GM21528 (cell line): ENCODE results near the gene FNIP1.
"Not testable (repeated sequence)": the region's sequence is repeated elsewhere in the genome, so short reads cannot be mapped to it uniquely, and the experiment has no call there.

Experiments used
- ATAC-seq: cut with Tn5 transposase; IDR thresholded peaks from one replicate; pipeline ENCODE4 v1.9.1; 2021; ENCODE audit warnings: mild to moderate bottlenecking, moderate library complexity; ENCODE audit not compliant: unreplicated experiment, low FRiP score

Gene FNIP1

DNA sequence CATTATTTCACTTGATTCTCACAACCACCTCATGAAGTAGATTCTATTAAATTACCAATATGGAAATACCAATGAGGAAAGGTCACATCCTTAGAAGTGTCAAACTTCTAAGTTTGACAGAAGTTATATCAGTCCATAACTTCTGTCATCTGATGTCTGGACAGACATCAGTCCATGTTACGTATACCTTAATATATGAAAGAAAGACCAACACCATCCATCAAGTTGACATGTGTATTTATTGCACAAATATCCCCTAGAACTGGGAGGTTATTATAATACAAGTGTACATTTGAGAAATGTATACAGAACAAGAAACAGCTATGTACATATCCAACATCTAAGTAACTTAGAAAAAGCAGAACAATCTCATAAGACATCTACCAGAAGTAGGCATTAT lies 155.3 kb downstream of the FNIP1 start:
- no peak for ATAC-seq

DNA sequence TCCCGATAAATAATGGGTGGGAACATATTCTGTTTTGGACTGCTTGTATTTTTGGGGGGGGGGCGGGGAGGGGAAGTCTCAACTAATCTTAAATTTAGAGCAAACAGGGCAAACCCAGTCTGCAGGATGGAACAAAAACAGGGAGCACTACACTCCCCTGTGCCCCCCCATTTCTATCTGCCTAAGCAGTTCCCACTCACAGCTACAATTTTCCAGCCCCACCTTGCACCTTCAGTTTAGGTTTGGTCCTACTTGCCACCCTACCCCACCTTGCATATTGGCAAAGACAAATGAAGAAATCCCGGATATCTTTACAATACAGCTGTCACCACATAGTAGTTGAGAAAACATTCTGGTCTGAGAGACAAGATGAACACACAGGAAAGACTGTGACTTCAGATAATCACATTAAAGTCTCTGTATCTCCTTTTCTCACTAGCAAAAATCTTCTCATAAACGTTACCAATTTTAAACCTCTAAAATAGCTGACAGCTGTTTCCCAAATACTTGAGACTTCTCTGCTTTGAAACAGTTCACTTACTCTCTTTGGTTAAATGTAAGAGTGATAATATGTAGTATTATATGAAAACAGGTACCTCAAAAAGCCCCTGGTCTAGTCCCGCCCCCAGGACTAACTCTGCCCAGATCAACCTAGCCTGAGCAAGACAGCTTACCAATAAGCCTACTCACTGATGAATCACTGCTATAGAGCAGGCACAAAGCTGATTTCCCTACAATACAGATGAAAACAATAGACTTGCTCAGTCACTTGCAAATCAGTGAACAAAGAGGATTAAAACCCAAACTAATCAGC lies 156.6 kb downstream of the FNIP1 start:
- ATAC-seq: no peak

DNA sequence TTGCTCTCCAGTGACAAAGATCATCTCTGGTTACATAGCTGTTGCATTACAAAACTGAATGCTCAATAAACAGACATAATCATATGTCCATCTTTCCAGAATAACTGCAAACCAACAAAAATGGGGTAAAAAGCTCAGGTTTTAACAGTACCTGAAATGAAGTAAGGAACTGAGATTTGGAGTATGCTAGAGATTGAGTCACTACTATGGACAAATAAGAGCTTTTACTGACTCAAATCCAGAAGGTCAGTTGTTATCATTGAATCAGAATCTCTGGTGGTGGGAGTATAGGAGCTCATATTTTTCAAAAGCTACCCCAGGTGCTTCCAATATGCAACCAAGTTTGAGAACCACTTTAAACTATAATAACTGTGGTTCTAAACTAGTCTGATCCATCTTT lies 157.7 kb downstream of the FNIP1 start:
- no peak for ATAC-seq

DNA sequence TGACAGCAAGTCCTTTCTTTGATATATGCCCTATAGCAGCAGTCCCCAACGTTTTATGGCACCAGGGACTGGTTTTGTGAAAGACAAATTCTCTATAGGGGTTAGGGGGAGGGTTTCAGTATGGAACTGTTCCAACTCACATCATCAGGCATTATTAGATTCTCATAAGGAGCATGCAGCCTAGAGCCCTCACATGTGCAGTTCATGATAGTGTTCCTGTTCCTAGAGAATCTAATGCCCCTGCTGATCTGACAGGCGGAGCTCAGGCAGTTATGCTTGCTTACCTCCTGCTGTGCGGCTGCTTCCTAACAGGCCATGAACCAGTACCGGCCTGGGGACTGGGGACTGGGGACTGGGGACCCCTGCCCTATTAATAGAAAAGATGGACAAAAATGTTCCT lies 159.1 kb downstream of the FNIP1 start:
- ATAC-seq: no peak

DNA sequence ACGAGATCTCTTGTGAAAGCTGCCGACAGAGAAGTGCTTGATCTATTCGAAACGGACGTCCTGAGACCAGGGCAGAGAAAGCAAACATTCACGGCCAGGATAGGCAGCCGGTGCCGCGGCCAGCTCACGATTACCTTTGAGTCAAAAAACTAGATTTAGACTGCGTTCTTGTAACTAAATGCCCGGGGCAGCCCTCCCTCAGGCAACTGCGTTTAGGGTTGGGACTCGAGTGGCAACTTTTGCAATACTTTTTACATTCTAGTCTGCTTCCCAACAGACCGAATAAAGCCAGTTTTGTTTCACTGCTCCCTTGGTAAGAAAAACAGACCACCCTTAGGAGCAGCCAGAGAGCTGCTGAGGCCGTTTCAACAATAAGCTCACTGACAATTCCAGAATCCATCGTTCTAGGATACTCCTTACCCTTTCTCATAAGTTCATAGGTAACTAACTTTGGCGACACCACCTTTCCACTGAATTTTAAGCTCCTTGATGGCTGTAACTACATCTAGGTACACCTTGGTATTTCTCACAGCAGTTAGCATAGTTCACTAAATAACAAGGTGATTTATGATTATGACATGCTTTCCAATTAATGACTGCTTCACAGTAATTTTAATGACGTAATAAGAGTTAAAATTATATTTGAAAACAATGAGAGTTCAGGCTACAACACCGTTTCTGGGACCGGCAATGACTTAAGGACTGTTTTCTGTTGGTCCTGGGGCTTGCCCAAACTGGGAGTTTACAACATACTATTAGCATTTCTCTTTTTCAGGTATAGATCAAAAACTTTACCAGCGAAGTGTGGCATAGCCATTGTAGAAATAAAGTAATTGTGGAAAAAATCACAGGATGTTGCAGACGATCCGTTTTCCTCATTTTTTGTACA lies 160.9 kb downstream of the FNIP1 start:
- ATAC-seq: no peak

DNA sequence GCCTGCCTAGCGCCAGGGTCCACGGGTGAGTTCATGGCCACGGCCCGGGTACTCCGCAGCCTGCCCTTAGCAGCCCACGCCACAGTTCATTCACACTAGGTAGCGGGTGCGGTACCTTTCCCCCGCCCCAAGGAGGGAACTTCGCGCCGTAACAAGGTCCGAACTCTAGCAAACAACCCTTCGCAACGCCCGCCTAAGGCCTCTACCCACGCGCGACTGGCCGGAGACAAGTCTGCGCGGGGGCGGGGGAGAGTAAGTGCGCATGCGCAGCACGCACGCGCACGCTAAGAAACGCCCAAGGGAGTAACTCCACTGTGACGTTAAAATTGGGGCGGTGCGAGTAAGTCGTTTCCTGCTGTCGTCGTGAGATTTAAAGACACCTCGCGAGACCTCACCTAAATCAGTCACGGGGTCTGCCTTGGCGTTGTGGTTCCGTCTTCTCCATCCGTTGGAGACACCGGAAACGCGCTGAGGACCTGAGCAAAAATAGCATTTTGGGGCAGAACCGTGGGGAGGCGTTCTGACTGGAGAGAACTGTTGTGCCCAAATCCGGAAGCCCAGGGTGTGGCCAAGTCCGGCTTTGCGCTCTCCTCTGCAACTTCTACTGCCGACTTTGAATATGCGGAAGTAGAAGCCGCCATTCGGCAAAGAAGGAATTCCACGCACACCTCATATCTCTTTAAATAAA lies 161.7 kb downstream of the FNIP1 start, which contains the start of gene RAPGEF6:
Gene RAPGEF6 (minus strand): TSS at position 234 of the 688 bp plus-strand sequence. CDS start 199 bp downstream, at position 35.
- ATAC-seq: peak; percentile 92

DNA sequence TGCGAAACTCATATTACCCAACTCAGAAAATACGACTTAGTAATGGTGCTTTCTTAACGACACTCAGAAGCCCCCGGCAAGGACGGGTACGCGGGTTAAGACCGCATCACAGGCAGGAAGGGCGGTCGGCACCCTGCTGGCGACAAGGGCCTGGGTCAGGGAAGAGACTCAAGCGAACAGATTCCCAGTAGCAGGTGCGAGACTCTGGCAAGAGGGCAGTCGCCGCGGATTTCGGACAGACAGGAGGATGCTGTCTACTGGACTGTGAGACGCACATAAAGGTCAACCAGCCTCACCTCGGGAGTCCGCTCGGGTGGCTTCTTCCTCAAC lies 162.2 kb downstream of the FNIP1 start:
- ATAC-seq: peak; percentile 23

DNA sequence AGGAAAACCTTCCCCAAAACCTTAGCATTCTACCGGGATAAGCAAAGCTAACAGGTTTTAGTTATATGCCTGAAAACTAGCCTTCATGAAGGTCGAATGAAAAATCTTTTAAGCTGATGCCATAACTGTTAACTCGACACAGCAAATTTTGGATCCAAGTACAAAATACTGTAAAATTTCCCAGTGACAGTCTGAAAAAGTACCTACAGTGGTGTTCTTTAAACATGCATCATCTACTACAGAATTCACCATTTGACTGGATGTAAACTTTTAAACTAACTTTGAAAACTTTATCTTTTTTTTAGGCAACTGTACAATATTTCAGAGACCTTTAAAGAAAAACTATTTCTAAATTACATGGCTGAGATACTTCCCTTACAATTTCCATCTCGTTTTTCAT lies 162.6 kb downstream of the FNIP1 start:
- ATAC-seq: no peak

DNA sequence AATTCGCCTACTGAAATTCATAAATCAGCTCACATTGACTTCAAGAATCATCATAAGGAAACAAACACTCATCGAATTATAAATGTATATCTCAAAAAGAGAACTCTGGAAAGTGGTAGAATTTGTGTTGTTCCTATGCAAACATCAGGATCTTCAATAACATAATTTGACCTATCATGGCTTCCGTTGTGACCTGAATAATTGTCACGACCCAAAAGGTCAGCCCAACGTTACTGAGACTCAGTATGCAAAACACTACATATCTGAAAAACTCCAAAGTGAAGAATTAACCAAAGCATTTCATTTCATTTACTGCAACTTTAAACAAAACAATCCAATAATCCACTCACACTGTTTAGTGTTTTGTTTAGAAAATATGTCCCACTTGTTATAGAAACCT lies 163.0 kb downstream of the FNIP1 start:
- no peak for ATAC-seq

DNA sequence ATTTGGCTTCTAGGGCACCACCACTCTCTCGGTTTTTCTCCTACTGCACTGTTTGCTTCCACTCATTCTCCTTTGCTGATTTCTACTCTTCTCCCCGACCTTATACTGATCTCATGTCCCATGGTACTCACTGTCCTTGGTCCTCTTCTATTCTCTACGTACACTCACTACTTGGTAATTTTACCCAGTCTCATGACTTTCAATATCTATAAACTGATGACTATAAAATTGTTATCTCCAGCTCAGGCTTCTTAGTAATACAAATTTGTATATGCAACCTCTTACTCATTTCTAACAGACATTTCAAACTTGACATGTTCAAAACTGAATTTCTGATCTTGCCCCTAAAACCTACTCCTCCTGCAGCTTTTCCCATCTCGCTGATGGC lies 165.9 kb downstream of the FNIP1 start:
- ATAC-seq: no peak

DNA sequence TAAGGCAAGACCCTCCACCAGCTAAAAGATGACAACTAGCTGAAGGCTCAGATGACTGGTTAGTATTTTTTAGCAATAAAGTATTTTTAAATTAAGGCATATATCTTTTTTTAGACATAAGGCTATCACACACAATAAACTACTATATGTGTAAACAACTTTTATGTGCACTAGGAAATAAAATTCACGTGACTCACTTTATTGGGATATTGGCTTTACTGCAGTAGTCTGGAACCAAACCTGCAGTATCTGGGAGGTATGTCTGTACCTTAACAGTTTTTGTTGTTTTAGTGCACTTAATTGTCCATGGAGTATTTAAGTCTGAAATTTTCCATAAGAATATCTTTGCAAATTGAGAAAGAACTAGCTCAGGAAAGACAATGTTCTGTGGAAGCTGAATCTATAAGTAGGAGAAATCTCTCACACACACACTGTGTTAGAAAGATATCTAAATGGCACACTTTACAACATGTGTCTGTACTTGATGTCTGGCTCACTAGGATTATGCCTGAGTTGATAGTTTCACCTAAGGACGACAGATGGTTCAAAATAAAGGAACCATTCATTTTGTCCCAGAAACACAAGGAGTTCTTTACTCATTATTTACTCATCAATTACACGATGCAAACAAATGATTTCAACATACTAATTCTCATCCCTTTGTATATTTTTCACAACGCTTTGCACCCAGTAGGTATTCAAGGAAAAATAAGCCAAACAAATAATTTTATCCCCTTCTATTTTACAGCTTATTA lies 166.4 kb downstream of the FNIP1 start:
- no peak for ATAC-seq

DNA sequence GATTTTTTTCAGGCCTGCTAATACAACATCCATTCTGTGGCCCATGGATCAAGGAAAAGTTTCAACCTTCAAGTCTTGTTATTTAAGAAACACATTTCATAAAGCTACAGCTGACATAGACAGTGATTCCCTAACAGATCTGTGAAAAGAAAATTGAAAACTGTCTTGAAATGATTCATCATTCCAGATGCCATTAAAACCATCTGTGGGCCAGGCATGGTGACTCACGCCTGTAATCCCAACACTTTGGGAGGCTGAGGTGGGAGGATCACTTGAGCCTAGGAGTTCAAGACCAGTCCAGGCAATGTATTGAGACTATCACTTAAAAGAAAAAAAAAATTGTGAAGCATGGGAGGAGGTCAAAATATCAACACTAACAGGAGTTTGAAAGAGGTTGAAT lies 167.8 kb downstream of the FNIP1 start:
- no peak for ATAC-seq

DNA sequence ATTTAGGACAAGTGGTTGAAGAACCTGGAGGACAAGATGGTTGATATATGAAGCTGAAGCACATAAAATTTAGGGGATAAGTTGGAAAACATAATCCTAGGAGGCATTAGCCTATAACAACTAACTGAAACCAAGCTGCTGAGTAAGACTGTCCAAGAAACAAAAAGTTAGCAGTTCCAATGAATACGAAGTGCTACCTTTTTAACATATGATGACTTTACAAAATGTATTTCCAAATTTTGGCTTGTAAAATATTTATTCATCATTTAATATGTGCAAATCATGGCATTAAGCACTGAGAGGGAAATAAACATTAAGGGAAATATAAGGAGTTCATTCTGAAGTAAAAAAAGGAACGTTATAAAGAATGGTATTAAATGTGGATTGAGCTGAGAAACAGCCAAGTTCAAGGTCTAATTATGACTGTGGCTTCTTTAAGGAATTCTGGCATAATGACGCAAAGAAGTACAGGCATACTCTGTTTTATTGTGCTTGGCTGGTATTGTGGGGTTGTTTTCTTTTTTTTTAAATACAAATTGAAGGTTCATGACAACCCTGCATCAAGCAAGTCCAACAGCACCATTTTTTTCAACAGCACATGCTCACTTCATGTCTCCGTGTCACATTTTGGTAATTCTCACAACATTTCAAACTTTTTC lies 169.5 kb downstream of the FNIP1 start:
- ATAC-seq: no peak

DNA sequence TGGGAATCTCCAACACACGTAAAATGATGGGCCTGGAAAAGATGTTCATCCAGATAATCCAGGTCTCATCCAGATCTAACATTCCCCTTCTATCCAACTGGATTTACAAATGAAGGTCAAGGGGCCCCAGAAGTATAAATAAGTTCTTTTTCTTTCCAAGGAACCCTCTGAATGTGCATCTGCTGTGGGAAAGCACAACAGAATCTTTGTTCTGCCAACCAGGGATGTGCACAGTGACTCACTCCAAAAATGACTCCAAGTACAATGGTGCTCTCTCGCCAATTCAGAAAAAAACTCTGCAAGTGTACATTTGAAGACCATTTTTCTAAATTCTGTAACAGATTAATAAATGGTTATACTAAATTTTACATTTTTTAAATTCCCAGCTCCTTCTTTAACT lies 174.2 kb downstream of the FNIP1 start:
- no peak for ATAC-seq

DNA sequence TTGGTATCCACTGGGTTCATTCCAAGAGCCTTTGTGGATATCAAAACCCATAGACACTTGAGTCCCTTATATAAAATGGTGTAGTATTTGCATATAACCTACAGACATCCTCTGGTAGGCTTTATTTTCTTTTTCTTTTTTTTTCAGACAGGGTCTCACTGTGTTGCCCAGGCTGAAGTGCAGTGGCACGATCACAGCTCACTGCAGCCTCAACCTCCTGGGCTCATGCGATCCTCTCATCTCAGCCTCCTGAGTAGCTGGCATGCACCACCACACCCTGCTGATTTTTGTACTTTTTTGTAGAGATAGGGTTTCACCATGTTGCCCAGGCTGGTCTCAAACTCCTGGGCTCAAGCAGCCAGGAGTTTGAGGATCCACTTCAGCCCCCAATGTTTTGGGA lies 175.7 kb downstream of the FNIP1 start:
- not testable (repeated sequence) for ATAC-seq

DNA sequence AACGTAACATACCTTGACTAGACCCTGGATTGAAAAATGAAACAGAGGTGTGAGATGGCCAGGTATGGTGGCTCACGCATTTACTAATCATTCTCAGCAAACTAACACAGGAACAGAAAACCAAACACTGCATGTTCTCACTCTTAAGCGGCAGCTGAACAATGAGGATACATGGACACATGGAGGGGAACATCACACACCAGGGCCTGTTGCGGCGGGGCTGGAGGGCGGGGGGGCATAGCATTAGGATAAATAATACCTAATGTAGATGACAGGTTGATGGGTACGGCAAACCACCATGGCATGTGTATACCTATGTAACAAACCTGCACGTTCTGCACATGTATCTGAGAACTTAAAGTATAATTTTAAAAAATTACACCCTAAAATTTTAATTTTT lies 177.7 kb downstream of the FNIP1 start:
- ATAC-seq: no peak

DNA sequence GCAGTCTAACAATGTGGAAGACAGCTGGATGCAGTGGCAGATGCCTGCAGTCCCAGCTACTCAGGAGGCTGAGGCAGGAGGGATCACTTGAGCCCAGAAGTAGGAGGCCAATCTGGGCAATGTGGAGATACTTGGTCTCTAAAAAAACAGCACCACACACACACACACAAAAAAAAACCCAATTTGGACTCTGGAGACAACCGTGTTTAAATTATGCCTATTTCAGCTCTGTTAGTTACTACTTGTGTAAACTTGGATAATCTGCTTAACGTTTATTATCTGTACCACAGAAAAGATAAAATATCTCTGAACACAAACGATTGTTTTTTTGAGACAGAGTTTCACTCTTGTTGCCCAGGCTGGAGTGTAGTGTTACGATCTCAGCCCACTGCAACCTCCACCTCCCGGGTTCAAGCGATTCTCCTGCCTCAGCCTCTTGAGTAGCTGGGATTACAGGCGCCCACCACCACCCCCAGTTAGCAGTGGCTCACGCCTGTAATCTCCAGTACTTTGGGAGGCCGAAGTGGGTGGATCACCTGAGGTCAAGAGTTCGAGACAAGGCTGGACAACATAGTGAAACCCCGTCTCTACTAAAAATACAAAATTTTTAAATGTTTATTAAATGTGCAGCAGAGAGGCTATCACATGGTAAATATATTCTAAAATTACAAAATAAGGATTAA lies 179.5 kb downstream of the FNIP1 start:
- no peak for ATAC-seq

DNA sequence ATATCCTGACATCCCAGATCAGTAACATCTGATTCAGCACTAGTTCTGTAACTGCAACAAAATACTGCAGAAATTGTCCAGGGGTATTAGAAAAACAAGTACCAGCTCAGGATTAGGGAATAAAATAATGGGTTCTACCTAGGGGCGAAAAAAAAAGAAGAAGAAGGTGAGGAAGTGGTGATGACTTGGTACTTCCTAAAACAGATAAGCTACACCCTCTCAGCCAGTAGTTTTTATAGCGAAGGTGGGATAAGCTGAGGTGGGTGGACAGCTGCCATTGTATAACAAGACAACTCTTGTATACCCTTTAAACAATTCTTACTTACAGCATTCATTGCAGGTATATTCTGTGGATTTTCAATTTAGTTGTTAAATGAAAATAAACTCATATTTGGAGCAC lies 180.9 kb downstream of the FNIP1 start:
- ATAC-seq: no peak

DNA sequence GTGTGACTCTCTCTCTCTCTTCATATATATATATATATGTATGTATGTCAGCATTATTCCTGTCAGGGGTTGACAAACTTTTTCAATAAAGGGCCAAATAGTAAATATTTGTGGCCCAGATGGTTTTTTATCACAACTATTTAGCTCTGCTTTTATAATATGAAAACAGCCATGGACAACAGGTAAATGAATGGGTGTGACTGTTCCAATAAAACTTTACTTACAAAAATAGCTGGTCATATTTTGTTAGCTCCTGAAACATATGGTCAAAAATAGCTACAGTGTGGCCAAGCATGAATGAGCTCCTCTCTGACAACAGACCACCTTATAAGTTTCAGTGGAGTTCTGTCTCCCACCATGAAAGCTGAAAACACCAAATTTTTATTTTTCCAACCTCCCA lies 183.4 kb downstream of the FNIP1 start:
- no peak for ATAC-seq

DNA sequence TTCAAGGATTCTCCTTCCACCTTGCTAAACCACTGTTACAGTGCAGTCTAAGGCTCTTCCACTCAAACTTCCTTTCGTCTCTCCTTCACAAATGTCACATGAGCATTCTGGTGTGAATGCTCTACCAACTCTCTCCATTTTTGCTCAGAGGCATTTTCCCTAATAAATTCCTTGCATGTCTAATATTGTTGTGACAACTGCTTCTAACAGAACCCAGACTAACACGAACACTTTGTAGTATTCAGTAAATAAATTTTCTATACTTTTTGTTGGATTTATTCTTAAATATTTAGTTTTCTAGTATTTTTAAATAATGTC lies 185.8 kb downstream of the FNIP1 start:
- no peak for ATAC-seq
